Measurements from ENCODE around the gene DAG1. TPM values are rescaled to one million over a fixed set of nuclear protein-coding genes. Genes with fewer than 3 reads are reported as not detected.

The DAG1 gene
- total RNA-seq, 2 experiments from 2014 or later = 10.8 to 14.4 TPM

GRCh38 chr3:49563766-49564165 is 93.7 kb downstream of the DAG1 start:
- H3K27me3 Mint-ChIP-seq = peaks cover 3% of the 10 kb centered on the region
- H3K9me3 Mint-ChIP-seq = no peaks in the 10 kb centered on the region
- H3K4me1 Mint-ChIP-seq (ENCODE audit: low read depth) = no peaks in the 10 kb centered on the region
- intact Hi-C loops (cut with micrococcal nuclease) = no loop called here
- ChIA-PET POLR2A (interaction anchor here (0.5 kb wide), 1 partner anchor 400 kb away, joined by 3 read pairs; no protein-coding TSS in a partner anchor), CTCF (interaction anchor here (1.8 to 4.0 kb wide), 3 partner anchors 24 to 109 kb away, joined by 7 to 26 read pairs (median 12); no protein-coding TSS in a partner anchor)
- H3K27ac Mint-ChIP-seq = no peak overlapping the region
- no peak overlapping the region for H3K4me3 Mint-ChIP-seq
- no peak for ATAC-seq
- no peaks in the 10 kb centered on the region for H3K36me3 Mint-ChIP-seq (ENCODE audit: low read depth)
- no peak for TF ChIP-seq CTCF (IDR thresholded peaks at IDR 0.05)
- DNase-seq = no peak

- Mint-ChIP-seq H3K9me3 (no peaks in the 10 kb centered on the region), H3K4me3 (no peak overlapping the region), H3K27me3 (no peaks in the 10 kb centered on the region), H3K27ac (no peak overlapping the region), H3K4me1 (ENCODE audit: low read depth) (no peaks in the 10 kb centered on the region), H3K36me3 (ENCODE audit: low read depth) (no peaks in the 10 kb centered on the region)
- ATAC-seq (no peak), DNase-seq (no peak)
- TF ChIP-seq CTCF (IDR thresholded peaks at IDR 0.05) = peak; percentile 37
- ChIA-PET CTCF (interaction anchor here (0.9 to 4.0 kb wide), 8 partner anchors 9 to 135 kb away, joined by 3 to 26 read pairs (median 4); no protein-coding TSS in a partner anchor), POLR2A (no interaction called here)
- intact Hi-C loops (cut with micrococcal nuclease) = no loop called here
Measured at GRCh38 chr3:49566312-49566711, 96.2 kb downstream of the DAG1 start.

GRCh38 chr3:49567406-49567805 is 97.3 kb downstream of the DAG1 start:
- no peak for DNase-seq
- TF ChIP-seq CTCF (IDR thresholded peaks at IDR 0.05) = no peak
- CTCF ChIA-PET = interaction anchor here (0.7 to 4.0 kb wide), 9 partner anchors 11 to 691 kb away, joined by 3 to 26 read pairs (median 4); no protein-coding TSS in a partner anchor
- no peaks in the 10 kb centered on the region for H3K36me3 Mint-ChIP-seq (ENCODE audit: low read depth)
- H3K27ac Mint-ChIP-seq = no peak overlapping the region
- POLR2A ChIA-PET = no interaction called here
- no peak overlapping the region for H3K4me3 Mint-ChIP-seq
- no peak for ATAC-seq
- no peaks in the 10 kb centered on the region for H3K27me3 Mint-ChIP-seq
- H3K9me3 Mint-ChIP-seq = no peaks in the 10 kb centered on the region
- H3K4me1 Mint-ChIP-seq (ENCODE audit: low read depth) = no peaks in the 10 kb centered on the region
- intact Hi-C loops (cut with micrococcal nuclease) = no loop called here

GRCh38 chr3:49568965-49569364 is 98.9 kb downstream of the DAG1 start:
- Mint-ChIP-seq H3K36me3 (ENCODE audit: low read depth) (no peaks in the 10 kb centered on the region), H3K4me1 (ENCODE audit: low read depth) (no peaks in the 10 kb centered on the region), H3K4me3 (no peak overlapping the region), H3K27me3 (no peaks in the 10 kb centered on the region), H3K9me3 (no peaks in the 10 kb centered on the region), H3K27ac (no peak overlapping the region)
- POLR2A ChIA-PET = no interaction called here
- intact Hi-C loops (cut with micrococcal nuclease) = no loop called here
- TF ChIP-seq CTCF (IDR thresholded peaks at IDR 0.05) = no peak
- ATAC-seq = no peak
- CTCF ChIA-PET = no interaction called here
- no peak for DNase-seq

GRCh38 chr3:49570028-49570654 is 100.1 kb downstream of the DAG1 start:
- Mint-ChIP-seq H3K4me1 (ENCODE audit: low read depth) (no peaks in the 10 kb centered on the region), H3K9me3 (no peaks in the 10 kb centered on the region), H3K27ac (no peak overlapping the region), H3K36me3 (ENCODE audit: low read depth) (no peaks in the 10 kb centered on the region), H3K4me3 (no peak overlapping the region), H3K27me3 (no peaks in the 10 kb centered on the region)
- no peak for TF ChIP-seq CTCF (IDR thresholded peaks at IDR 0.05)
- intact Hi-C loops (cut with micrococcal nuclease) = no loop called here
- ATAC-seq (no peak), DNase-seq (no peak)
- POLR2A ChIA-PET = no interaction called here
- CTCF ChIA-PET = interaction anchor here (2.5 kb wide), 1 partner anchor 102 kb away, joined by 8 read pairs; no protein-coding TSS in a partner anchor

Data from activated CD8-positive, alpha-beta T cell treated with anti-CD3 and anti-CD28 coated beads for 36 hours (primary cell).